HG02763 (cell line): ENCODE measurements around the gene CTNNA2.
"Not testable (repeated sequence)": the region's sequence is repeated elsewhere in the genome, so short reads cannot be mapped to it uniquely, and the experiment has no call there.

Source experiments
- ATAC-seq: cut with Tn5 transposase; IDR thresholded peaks from one replicate; pipeline ENCODE4 v1.9.1; 2021; ENCODE audit warnings: mild to moderate bottlenecking, moderate library complexity; ENCODE audit not compliant: unreplicated experiment

Gene CTNNA2

GRCh38 chr2:80014637-80015036, 501.8 kb downstream of the CTNNA2 start:
- no peak for ATAC-seq

- no peak for ATAC-seq
Measured at GRCh38 chr2:80016171-80016570, 503.3 kb downstream of the CTNNA2 start.

- no peak for ATAC-seq
Measured at GRCh38 chr2:80019571-80020460, 507.0 kb downstream of the CTNNA2 start.

- ATAC-seq, result no peak
Measured at GRCh38 chr2:80022018-80022417, 509.2 kb downstream of the CTNNA2 start.

GRCh38 chr2:80026040-80026729, 513.3 kb downstream of the CTNNA2 start:
- no peak for ATAC-seq

GRCh38 chr2:80028051-80028450, 515.2 kb downstream of the CTNNA2 start:
- ATAC-seq, result no peak

- ATAC-seq, result no peak
Measured at GRCh38 chr2:80028584-80028983, 515.7 kb downstream of the CTNNA2 start.

GRCh38 chr2:80030135-80030534, 517.3 kb downstream of the CTNNA2 start:
- no peak for ATAC-seq

- ATAC-seq, result not testable (repeated sequence)
Measured at GRCh38 chr2:80032684-80033083, 519.8 kb downstream of the CTNNA2 start.

- no peak for ATAC-seq
Measured at GRCh38 chr2:80035749-80036285, 523.0 kb downstream of the CTNNA2 start.

- no peak for ATAC-seq
Measured at GRCh38 chr2:80037310-80037709, 524.5 kb downstream of the CTNNA2 start.

- no peak for ATAC-seq
Measured at GRCh38 chr2:80040226-80040625, 527.4 kb downstream of the CTNNA2 start.

- ATAC-seq, result no peak
Measured at GRCh38 chr2:80042635-80043034, 529.8 kb downstream of the CTNNA2 start.

GRCh38 chr2:80048296-80048695, 535.4 kb downstream of the CTNNA2 start:
- no peak for ATAC-seq

GRCh38 chr2:80050246-80050645, 537.4 kb downstream of the CTNNA2 start:
- no peak for ATAC-seq

GRCh38 chr2:80053522-80054345, 540.9 kb downstream of the CTNNA2 start:
- no peak for ATAC-seq

GRCh38 chr2:80054346-80054675, 541.5 kb downstream of the CTNNA2 start:
- no peak for ATAC-seq

- no peak for ATAC-seq
Measured at GRCh38 chr2:80057956-80058355, 545.1 kb downstream of the CTNNA2 start.

- ATAC-seq, result no peak
Measured at GRCh38 chr2:80058562-80058961, 545.7 kb downstream of the CTNNA2 start.

GRCh38 chr2:80059447-80059846, 546.6 kb downstream of the CTNNA2 start:
- ATAC-seq, result no peak

- ATAC-seq, result no peak
Measured at GRCh38 chr2:80061881-80062280, 549.0 kb downstream of the CTNNA2 start.
